K562 (cell line): Measurements from ENCODE around the gene CLEC19A. TPM values are rescaled to one million over a fixed set of nuclear protein-coding genes. Genes with fewer than 3 reads are reported as not detected.

ENCODE experiments used
- ATAC-seq: fragments of 200-7000 bp; cut with Tn5 transposase; 3 replicates; pipeline ENCODE4 v1.9.1; 2020; ENCODE audit warnings: moderate library complexity
- BruUV-seq: library from RNA; stranded (reverse); fragments of 400-500 nt; replicated peaks from 2 replicates; lab custom pipeline; 2021; lab: Mats Ljungman, UMichigan
- CTCF ChIA-PET: fragments of 300-600 bp; formaldehyde crosslinking; extraction: SDS; loops from one replicate; lab custom pipeline; 2021; ENCODE audit warnings: low intra/inter-chr PET ratio; lab: Yijun Ruan, JAX
- POLR2A ChIA-PET: fragments of 300-600, 350-650 bp; sonication (Branson Sonifier 250); formaldehyde crosslinking; extraction: SDS; loops from one replicate; lab custom pipeline; 2021; ENCODE audit warnings: antibody characterized with exemption, inconsistent platforms; lab: Yijun Ruan, JAX
- DNase-seq, 4 experiments: peaks; one replicate each; pipeline versions ENCODE4 v3.0.0 to v3.0.0-alpha.2; 2011 to 2018; ENCODE audit warnings: low spot score in 3 of 4, mixed read lengths in 3 of 4; ENCODE audit errors: extremely low read depth in 1 of 4
- FAIRE-seq: peaks from 2 replicates; lab custom pipeline; 2011; peaks lifted over from hg19 to GRCh38; lab: Jason Lieb, UNC
- H2AFZ ChIP-seq: 2 replicates; pipeline ENCODE4 v1.6.0; 2011; ENCODE audit warnings: low read depth, low read length, control low read depth, inconsistent platforms
- H3K27ac ChIP-seq: fragments of 200-600 bp; 3 replicates; pipeline ENCODE4 v1.8.0; 2011; ENCODE audit warnings: low read depth, mild to moderate bottlenecking, control low read depth, inconsistent platforms, low read length, moderate library complexity, mixed read lengths; ENCODE audit errors: extremely low read depth
- H3K27me3 ChIP-seq, 2 experiments: fragments of 300-600 bp in 1 of 2; 2 replicates in 1 of 2; 3 replicates in 1 of 2; pipeline versions ENCODE4 v1.6.0 to v1.8.0; 2011; ENCODE audit warnings: inconsistent platforms in 2 of 2, low read length in 2 of 2, mild to moderate bottlenecking in 1 of 2, mixed read lengths in 1 of 2, moderate library complexity in 1 of 2; ENCODE audit not compliant: control insufficient read depth in 2 of 2, insufficient read depth in 2 of 2
- H3K36me3 ChIP-seq: fragments of 300-600 bp; 3 replicates; pipeline ENCODE4 v1.8.0; 2011; ENCODE audit warnings: mild to moderate bottlenecking, low read length, inconsistent platforms; ENCODE audit not compliant: control insufficient read depth, insufficient read depth
- H3K4me1 ChIP-seq, 2 experiments: fragments of 200-600 bp in 1 of 2; replicated peaks in 1 of 2; 2 replicates in 1 of 2; 3 replicates in 1 of 2; pipeline versions ENCODE4 v1.5.1 to v1.8.0; 2011; ENCODE audit warnings: inconsistent platforms in 2 of 2, low read length in 2 of 2, mild to moderate bottlenecking in 1 of 2, mixed read lengths in 1 of 2, moderate library complexity in 1 of 2; ENCODE audit not compliant: control insufficient read depth in 2 of 2, insufficient read depth in 2 of 2
- H3K4me2 ChIP-seq: 2 replicates; pipeline ENCODE4 v1.6.1; 2011; ENCODE audit warnings: low read length, control low read depth, inconsistent platforms, mixed read lengths; ENCODE audit not compliant: insufficient read depth
- H3K4me3 ChIP-seq: fragments of 200-600 bp; sonication (generic), shearing (Covaris generic); 2 replicates; pipeline ENCODE4 v1.5.1; 2016; ENCODE audit warnings: control low read depth, inconsistent platforms
- H3K79me2 ChIP-seq: fragments of 200-600 bp; 3 replicates; pipeline ENCODE4 v1.8.0; 2011; ENCODE audit warnings: low read length, inconsistent platforms; ENCODE audit not compliant: control insufficient read depth, insufficient read depth
- H3K9ac ChIP-seq, 2 experiments: 2 replicates each; pipeline versions ENCODE4 v1.6.0 to v1.6.1; 2011; ENCODE audit warnings: low read depth in 2 of 2, low read length in 2 of 2, control low read depth in 1 of 2, inconsistent platforms in 1 of 2, mild to moderate bottlenecking in 1 of 2, mixed read lengths in 1 of 2; ENCODE audit not compliant: insufficient read depth in 1 of 2
- H3K9me1 ChIP-seq: one replicate; pipeline ENCODE4 v1.6.0; 2011; ENCODE audit warnings: inconsistent platforms, mild to moderate bottlenecking, low read length, moderate library complexity; ENCODE audit not compliant: control insufficient read depth, insufficient read depth
- H3K9me3 ChIP-seq: replicated peaks from 2 replicates; pipeline ENCODE4 v1.5.1; 2011; ENCODE audit warnings: low read depth, low read length, inconsistent platforms; ENCODE audit not compliant: control insufficient read depth, insufficient read depth
- H4K20me1 ChIP-seq: replicated peaks from 2 replicates; pipeline ENCODE4 v1.6.1; 2011; ENCODE audit warnings: low read length, inconsistent platforms, mixed read lengths; ENCODE audit not compliant: control insufficient read depth, insufficient read depth
- ELF4 ChIP-seq: fragments of 450-650 bp; formaldehyde crosslinking; IDR thresholded peaks from 2 replicates; pipeline ENCODE4 v1.4.0; 2022; ENCODE audit warnings: missing genetic modification characterization
- FOXK1 ChIP-seq: sonication (generic); formaldehyde crosslinking; IDR thresholded peaks from 2 replicates; pipeline ENCODE4 v1.8.0; 2022; ENCODE audit warnings: missing genetic modification reagents, mild to moderate bottlenecking, borderline replicate concordance
- ILF3 ChIP-seq: fragments of 450-650 bp; IDR thresholded peaks from 2 replicates; pipeline ENCODE4 v1.6.1; 2018; ENCODE audit warnings: antibody characterized with exemption, mild to moderate bottlenecking, moderate library complexity, borderline replicate concordance
- KDM4B ChIP-seq, 2 experiments: fragments of 450-650 bp in 1 of 2; sonication (generic) in 1 of 2; IDR thresholded peaks; 2 replicates each; pipeline ENCODE4 v1.6.1; 2016 to 2017; ENCODE audit warnings: borderline replicate concordance in 2 of 2, antibody characterized with exemption in 1 of 2, low read depth in 1 of 2, mild to moderate bottlenecking in 1 of 2
- NFYB ChIP-seq: IDR thresholded peaks from 2 replicates; pipeline ENCODE4 v1.6.1; 2011; ENCODE audit warnings: mild to moderate bottlenecking, moderate library complexity; ENCODE audit not compliant: insufficient read length; ENCODE audit errors: extremely low read depth
- SIN3B ChIP-seq: fragments of 450-650 bp; IDR thresholded peaks from 2 replicates; pipeline ENCODE4 v1.6.1; 2017; ENCODE audit warnings: low read depth, mild to moderate bottlenecking, moderate library complexity
- SMARCE1 ChIP-seq: fragments of 450-650 bp; IDR thresholded peaks from 2 replicates; pipeline ENCODE4 v1.7.1; 2016; ENCODE audit warnings: mild to moderate bottlenecking
- ZNF197 ChIP-seq: fragments of 200-800 bp; sonication (Bioruptor generic); IDR thresholded peaks from 2 replicates; pipeline ENCODE4 v1.6.1; 2016; ENCODE audit warnings: low read depth, missing genetic modification characterization, missing compliant biosample characterization
- ZNF384 ChIP-seq: IDR thresholded peaks from 2 replicates; pipeline ENCODE4 v1.6.1; 2012; ENCODE audit warnings: low read depth, low read length, improper control_type of control experiment
- ZNF655 ChIP-seq: fragments of 250-450 bp; sonication (Bioruptor Pico); IDR thresholded peaks from 2 replicates; pipeline ENCODE4 v1.5.0; 2021
- WGBS: fragments of 100-300 bp; shearing (Covaris generic); methylation state at CpG from one replicate; pipeline ENCODE4 v1.1.6; 2016; ENCODE audit warnings: low coverage, mixed read lengths; ENCODE audit not compliant: insufficient coverage; ENCODE audit errors: missing lambda C conversion rate; 5-methylcytosine and 5-hydroxymethylcytosine counted together
- in situ Hi-C: fragments of 300-500 bp; cut with MboI; formaldehyde crosslinking; loops from 4 replicates; pipeline ENCODE4 v1.15.0; 2018; ENCODE audit warnings: inconsistent platforms, mixed read lengths
- intact Hi-C: fragments of 100-400 bp; cut with micrococcal nuclease; formaldehyde crosslinking; loops from 2 replicates; pipeline ENCODE4 v1.14.2; 2022
- polyA plus RNA-seq, 8 experiments: library from polyadenylated mRNA; depleted of rRNA in 4 of 8; stranded (reverse) in 5 of 8; unstranded in 3 of 8; fragments of >200 nt; fragmentation: Nextera tagmentation in 2 of 8; fragmentation: Illumina TruSeq in 1 of 8; extraction: Ambion mirVana in 2 of 8; extraction: Trizol in 1 of 8; gene quantifications; 2 replicates each; pipeline versions ENCODE4 v1.2.1 to v1.2.3, GENCODE V29; 2011 to 2014; ENCODE audit warnings: inconsistent platforms in 1 of 8, missing spikeins in 1 of 8
- total RNA-seq, 7 experiments: library from RNA; depleted of rRNA in 6 of 7; stranded (reverse); fragments of >200 nt in 6 of 7; fragmentation: Illumina TruSeq in 2 of 7; extraction: Trizol in 2 of 7; gene quantifications; 2 replicates each; pipeline versions ENCODE4 v1.2.1 to v1.2.3, GENCODE V29; 2011 to 2021; ENCODE audit warnings: low replicate concordance in 1 of 7
- TF ChIP-seq, protein P1 (sequence below), 3 experiments: fragments of 200-800 bp in 1 of 3; sonication (Bioruptor generic) in 1 of 3; sonication (generic) in 1 of 3; formaldehyde crosslinking in 1 of 3; IDR thresholded peaks; 2 replicates each; pipeline versions ENCODE4 v1.6.1 to v1.8.0; 2016 to 2022; ENCODE audit warnings: mild to moderate bottlenecking in 2 of 3, missing compliant biosample characterization in 2 of 3, missing genetic modification characterization in 2 of 3, missing genetic modification reagents in 1 of 3
- TF ChIP-seq, protein P2 (sequence below): sonication (generic); formaldehyde crosslinking; IDR thresholded peaks from 2 replicates; pipeline ENCODE4 v1.8.0; 2023; ENCODE audit warnings: mild to moderate bottlenecking, missing genetic modification reagents
- TF ChIP-seq, protein P3 (sequence below): fragments of 450-650 bp; IDR thresholded peaks from 2 replicates; pipeline ENCODE4 v1.7.0; 2016; ENCODE audit warnings: borderline replicate concordance

The CLEC19A gene
- total and polyA plus RNA-seq, 9 of the 15 experiments (the other 6 are each of a cell fraction or from before 2014, with no cell fraction given): not detected

DNA sequence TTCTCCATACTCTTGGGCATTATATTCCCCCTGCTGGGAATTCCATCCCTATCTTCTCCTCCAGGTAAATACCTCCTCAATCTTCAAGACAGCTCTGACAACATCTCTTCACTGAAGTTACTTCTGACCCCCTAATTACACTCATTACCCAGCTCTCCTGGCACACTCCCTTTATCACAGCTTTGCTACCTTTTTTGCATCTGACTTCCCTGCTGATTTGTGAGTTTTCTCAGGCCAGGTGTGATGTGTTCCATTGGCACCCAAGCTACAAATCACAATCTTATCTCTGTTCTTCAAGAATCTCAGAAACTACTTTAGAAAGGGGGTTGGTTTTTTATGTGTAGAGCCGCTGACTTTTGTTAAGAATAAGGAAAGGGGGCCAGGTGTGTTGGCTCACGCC, 14.0 kb downstream of the CLEC19A start:
- ChIA-PET CTCF (no interaction called here), POLR2A (interaction anchor here (0.5 kb wide), 1 partner anchor 49 kb away, joined by 4 read pairs; no protein-coding TSS in a partner anchor)
- no peak overlapping the region for H3K4me2 ChIP-seq
- no peaks in the 10 kb centered on the region for H3K9me1 ChIP-seq
- H3K36me3 ChIP-seq: no peaks in the 10 kb centered on the region
- intact Hi-C loops (no loop called here), in situ Hi-C loops (no loop called here)
- peaks cover 0 to 12% of the 10 kb centered on the region in 2 experiments; a peak in 4 of 5 replicates for H3K27me3 ChIP-seq
- no peaks in the 10 kb centered on the region for H3K79me2 ChIP-seq
- no peaks in the 10 kb centered on the region for H3K4me1 ChIP-seq
- no peak overlapping the region for H3K9ac ChIP-seq
- ATAC-seq (no peak), DNase-seq (no peak), FAIRE-seq (no peak)
- H2AFZ ChIP-seq: no peak overlapping the region
- no peak overlapping the region for H3K27ac ChIP-seq
- no peaks in the 10 kb centered on the region for H4K20me1 ChIP-seq
- no TSS peak for BruUV-seq
- H3K9me3 ChIP-seq: no peaks in the 10 kb centered on the region
- WGBS: 0% methylated on average over 2 of the region's 2 CpGs
- H3K4me3 ChIP-seq: no peak overlapping the region
- TF ChIP-seq FOXK1 (CRISPR knock-in tag) (no peak), NFYB (no peak), SIN3B (no peak), KDM4B (IDR thresholded peaks at IDR 0.05; ENCODE audit: borderline replicate concordance in 2 of 2, low read depth in 1 of 2) (no peak), ZNF197 (CRISPR knock-in tag) (no peak), ELF4 (CRISPR knock-in tag) (no peak), ZNF384 (no peak), SMARCE1 (no peak), ZNF655 (no peak), ILF3 (no peak)
- TF ChIP-seq, protein P1, sequence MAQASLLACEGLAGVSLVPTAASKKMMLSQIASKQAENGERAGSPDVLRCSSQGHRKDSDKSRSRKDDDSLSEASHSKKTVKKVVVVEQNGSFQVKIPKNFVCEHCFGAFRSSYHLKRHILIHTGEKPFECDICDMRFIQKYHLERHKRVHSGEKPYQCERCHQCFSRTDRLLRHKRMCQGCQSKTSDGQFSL (CRISPR knock-in tag; IDR thresholded peaks at IDR 0.05): no peak
- TF ChIP-seq, protein P1 (tag; IDR thresholded peaks at IDR 0.05): no peak
- TF ChIP-seq, protein P2, sequence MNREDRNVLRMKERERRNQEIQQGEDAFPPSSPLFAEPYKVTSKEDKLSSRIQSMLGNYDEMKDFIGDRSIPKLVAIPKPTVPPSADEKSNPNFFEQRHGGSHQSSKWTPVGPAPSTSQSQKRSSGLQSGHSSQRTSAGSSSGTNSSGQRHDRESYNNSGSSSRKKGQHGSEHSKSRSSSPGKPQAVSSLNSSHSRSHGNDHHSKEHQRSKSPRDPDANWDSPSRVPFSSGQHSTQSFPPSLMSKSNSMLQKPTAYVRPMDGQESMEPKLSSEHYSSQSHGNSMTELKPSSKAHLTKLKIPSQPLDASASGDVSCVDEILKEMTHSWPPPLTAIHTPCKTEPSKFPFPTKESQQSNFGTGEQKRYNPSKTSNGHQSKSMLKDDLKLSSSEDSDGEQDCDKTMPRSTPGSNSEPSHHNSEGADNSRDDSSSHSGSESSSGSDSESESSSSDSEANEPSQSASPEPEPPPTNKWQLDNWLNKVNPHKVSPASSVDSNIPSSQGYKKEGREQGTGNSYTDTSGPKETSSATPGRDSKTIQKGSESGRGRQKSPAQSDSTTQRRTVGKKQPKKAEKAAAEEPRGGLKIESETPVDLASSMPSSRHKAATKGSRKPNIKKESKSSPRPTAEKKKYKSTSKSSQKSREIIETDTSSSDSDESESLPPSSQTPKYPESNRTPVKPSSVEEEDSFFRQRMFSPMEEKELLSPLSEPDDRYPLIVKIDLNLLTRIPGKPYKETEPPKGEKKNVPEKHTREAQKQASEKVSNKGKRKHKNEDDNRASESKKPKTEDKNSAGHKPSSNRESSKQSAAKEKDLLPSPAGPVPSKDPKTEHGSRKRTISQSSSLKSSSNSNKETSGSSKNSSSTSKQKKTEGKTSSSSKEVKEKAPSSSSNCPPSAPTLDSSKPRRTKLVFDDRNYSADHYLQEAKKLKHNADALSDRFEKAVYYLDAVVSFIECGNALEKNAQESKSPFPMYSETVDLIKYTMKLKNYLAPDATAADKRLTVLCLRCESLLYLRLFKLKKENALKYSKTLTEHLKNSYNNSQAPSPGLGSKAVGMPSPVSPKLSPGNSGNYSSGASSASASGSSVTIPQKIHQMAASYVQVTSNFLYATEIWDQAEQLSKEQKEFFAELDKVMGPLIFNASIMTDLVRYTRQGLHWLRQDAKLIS (CRISPR knock-in tag): no peak
- TF ChIP-seq, protein P3, sequence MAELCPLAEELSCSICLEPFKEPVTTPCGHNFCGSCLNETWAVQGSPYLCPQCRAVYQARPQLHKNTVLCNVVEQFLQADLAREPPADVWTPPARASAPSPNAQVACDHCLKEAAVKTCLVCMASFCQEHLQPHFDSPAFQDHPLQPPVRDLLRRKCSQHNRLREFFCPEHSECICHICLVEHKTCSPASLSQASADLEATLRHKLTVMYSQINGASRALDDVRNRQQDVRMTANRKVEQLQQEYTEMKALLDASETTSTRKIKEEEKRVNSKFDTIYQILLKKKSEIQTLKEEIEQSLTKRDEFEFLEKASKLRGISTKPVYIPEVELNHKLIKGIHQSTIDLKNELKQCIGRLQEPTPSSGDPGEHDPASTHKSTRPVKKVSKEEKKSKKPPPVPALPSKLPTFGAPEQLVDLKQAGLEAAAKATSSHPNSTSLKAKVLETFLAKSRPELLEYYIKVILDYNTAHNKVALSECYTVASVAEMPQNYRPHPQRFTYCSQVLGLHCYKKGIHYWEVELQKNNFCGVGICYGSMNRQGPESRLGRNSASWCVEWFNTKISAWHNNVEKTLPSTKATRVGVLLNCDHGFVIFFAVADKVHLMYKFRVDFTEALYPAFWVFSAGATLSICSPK: no peak
